Heart right ventricle (tissue), 16 donors: ENCODE data around the gene MID1. TPM values are rescaled to one million over a fixed set of nuclear protein-coding genes. Genes with fewer than 3 reads are reported as not detected.
A peak's percentile ranks its signal among the peaks of the same experiment; 100 is the strongest.
"Not testable (repeated sequence)": the region's sequence is repeated elsewhere in the genome, so short reads cannot be mapped to it uniquely, and the experiment has no call there.

ENCODE experiments used
- ATAC-seq, 8 donors: fragments of 200-7000 bp; cut with Tn5 transposase; one replicate each; pipeline ENCODE4 v1.9.1; 2020; ENCODE audit warnings: mild to moderate bottlenecking in 8 of 8, moderate library complexity in 8 of 8, moderate number of reproducible peaks in 1 of 8
- DNase-seq, 2 donors: peaks; one replicate each; pipeline ENCODE4 v3.0.0-alpha.2; 2020
- H3K27ac ChIP-seq, 10 donors: fragments of 200-600 bp; sonication (generic) in 2 of 10; one replicate each; pipeline versions ENCODE4 v1.5.0 to v1.8.0; 2020 to 2022; ENCODE audit warnings: mild to moderate bottlenecking in 3 of 10
- H3K27me3 ChIP-seq, 7 donors: fragments of 200-600 bp; one replicate each; pipeline ENCODE4 v1.8.0; 2021 to 2022; ENCODE audit warnings: mild to moderate bottlenecking in 2 of 7
- H3K36me3 ChIP-seq, 9 donors: fragments of 200-600 bp; sonication (generic) in 1 of 9; one replicate each; pipeline versions ENCODE4 v1.5.0 to v1.8.0; 2020 to 2022; ENCODE audit warnings: mild to moderate bottlenecking in 2 of 9
- H3K4me1 ChIP-seq, 9 donors: fragments of 200-600 bp; sonication (generic) in 1 of 9; one replicate each; pipeline versions ENCODE4 v1.5.0 to v1.8.0; 2020 to 2022; ENCODE audit warnings: mild to moderate bottlenecking in 4 of 9
- H3K4me3 ChIP-seq, 10 donors: fragments of 200-600 bp; sonication (generic) in 2 of 10; one replicate each; pipeline versions ENCODE4 v1.5.0 to v1.8.0; 2020 to 2022; ENCODE audit warnings: mild to moderate bottlenecking in 7 of 10, moderate library complexity in 2 of 10
- H3K9me3 ChIP-seq, 11 donors: fragments of 200-600 bp in 10 of 11; sonication (generic) in 2 of 11; one replicate each; pipeline versions ENCODE4 v1.5.0 to v1.8.0; 2013 to 2022; ENCODE audit warnings: mild to moderate bottlenecking in 2 of 11, control low read depth in 1 of 11, moderate library complexity in 1 of 11
- whole genome bisulfite sequencing, 2 donors: extraction: QIAGEN DNeasy Blood & Tissue Kit; methylation state at CpG; one replicate each; pipeline ENCODE4 v1.1.7; 2013; ENCODE audit warnings: inconsistent platforms in 1 of 2; 5-methylcytosine and 5-hydroxymethylcytosine counted together
- intact Hi-C, 10 donors: fragments of 100-400 bp; cut with DNase I; formaldehyde crosslinking; loops; one replicate each; pipeline versions ENCODE4 v1.11.1 to v1.14.2; 2022
- polyA plus RNA-seq, 2 donors: library from polyadenylated mRNA; stranded (reverse); fragments of 200-250 nt; gene quantifications; one replicate each; pipeline ENCODE4 v1.2.3, GENCODE V29; 2013
- total RNA-seq, 10 donors: library from RNA; stranded (reverse); fragmentation: NEBNext Ultra II Directional in 3 of 10; extraction: Animal tissue kit (Norgen Biotek cat#: 25700) in 3 of 10; gene quantifications; one replicate each; pipeline versions ENCODE4 v1.2.1 to v1.2.4, GENCODE V29; 2021 to 2023
- TF ChIP-seq, protein P1 (sequence below), 9 donors: fragments of 200-600 bp; sonication (generic) in 2 of 9; IDR thresholded peaks; one replicate each; pipeline versions ENCODE4 v1.5.0 to v1.8.0; 2021 to 2022; ENCODE audit warnings: antibody characterized with exemption in 9 of 9, mild to moderate bottlenecking in 5 of 9, moderate library complexity in 1 of 9
- donor health status: Arrhythmogenic right ventricular cardiomyopathy.
- donor health status: ischemic (EF 13 %, LVEDD 7.1; RV severe dilation, severe dysfunction).
- donor health status: healthy with polysubstance abuse.
- donor health status: DM: no; HTN: yes; CAD: no.
- donor health status: DM: no; HTN: no; CAD: no.
- donor health status: ischemic (EF 25% LVEDD 6.9; RV normal size, moderate dysfunction).
- donor health status: ischemic (EF 25% LVEDD 5.7; RV mildly dilated, moderate dysfunction).
- donor health status: healthy.
- donor health status: DM: yes; HTN: yes; CAD: no.
- donor health status: Ischemic cardiomyopathy.
- donor health status: ischemic (EF 35%, LVEDD 5.7; RV mildly dilated, moderate dysfunction).
- donor health status: nonischemic (EF 11% LVEDD 7.7; RV severe dilation, severe dysfunction).
- donor health status: DM: yes; HTN: yes; CAD: no.
- donor health status: PGD.
- donor health status: ischemic (EF 29% LVEDD 5.4; RV normal size, mild dysfunction).
- donor health status: nonischemic (EF 23%, LVEDD 6.1; RV moderate dilation, normal function).

The MID1 gene
- total and polyA plus RNA-seq, 12 donors: 1.4 to 22.6 (median 7.2) TPM

DNA sequence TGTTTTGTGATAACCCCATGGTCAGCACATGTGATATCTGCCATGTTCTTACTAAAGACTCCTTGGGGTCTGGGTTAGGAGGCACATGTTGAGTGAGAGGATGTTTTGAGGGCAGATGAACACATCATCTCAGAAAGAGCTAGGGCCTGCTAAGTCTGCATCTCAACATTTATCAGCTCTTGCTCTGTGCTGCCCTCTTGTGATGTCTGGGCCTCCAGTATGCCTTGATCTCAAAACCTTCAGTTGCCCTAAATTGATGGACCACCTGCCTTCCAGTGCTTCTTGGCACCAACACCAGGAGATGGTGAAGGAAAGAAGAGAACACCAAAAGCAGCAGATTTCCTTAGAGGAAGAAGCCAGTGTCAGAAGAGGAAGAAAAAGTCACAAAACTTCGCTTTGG lies 22.5 kb downstream of the MID1 start:
- 62 to 63% methylated on average over 1 of the region's 1 CpG for WGBS, 2 donors
- TF ChIP-seq, protein P1, sequence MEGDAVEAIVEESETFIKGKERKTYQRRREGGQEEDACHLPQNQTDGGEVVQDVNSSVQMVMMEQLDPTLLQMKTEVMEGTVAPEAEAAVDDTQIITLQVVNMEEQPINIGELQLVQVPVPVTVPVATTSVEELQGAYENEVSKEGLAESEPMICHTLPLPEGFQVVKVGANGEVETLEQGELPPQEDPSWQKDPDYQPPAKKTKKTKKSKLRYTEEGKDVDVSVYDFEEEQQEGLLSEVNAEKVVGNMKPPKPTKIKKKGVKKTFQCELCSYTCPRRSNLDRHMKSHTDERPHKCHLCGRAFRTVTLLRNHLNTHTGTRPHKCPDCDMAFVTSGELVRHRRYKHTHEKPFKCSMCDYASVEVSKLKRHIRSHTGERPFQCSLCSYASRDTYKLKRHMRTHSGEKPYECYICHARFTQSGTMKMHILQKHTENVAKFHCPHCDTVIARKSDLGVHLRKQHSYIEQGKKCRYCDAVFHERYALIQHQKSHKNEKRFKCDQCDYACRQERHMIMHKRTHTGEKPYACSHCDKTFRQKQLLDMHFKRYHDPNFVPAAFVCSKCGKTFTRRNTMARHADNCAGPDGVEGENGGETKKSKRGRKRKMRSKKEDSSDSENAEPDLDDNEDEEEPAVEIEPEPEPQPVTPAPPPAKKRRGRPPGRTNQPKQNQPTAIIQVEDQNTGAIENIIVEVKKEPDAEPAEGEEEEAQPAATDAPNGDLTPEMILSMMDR (IDR thresholded peaks at IDR 0.05): peak in 8 of 9 donors; percentile 8 to 58 (median 45)
- no peak overlapping the region for H3K4me3 ChIP-seq
- H3K27me3 ChIP-seq: no peaks in the 10 kb centered on the region
- ATAC-seq (peak in 4 of 8 donors; percentile 45 to 60 (median 48)), DNase-seq (no peak)
- intact Hi-C loops: loop anchor here in 1 of 10 donors (5.0 kb wide), 1 partner anchor 116 kb away; no protein-coding TSS in a partner anchor
- peaks cover 0 to 10% (median 0%) of the 10 kb centered on the region in 9 donors for H3K4me1 ChIP-seq
- H3K9me3 ChIP-seq: no peaks in the 10 kb centered on the region
- H3K27ac ChIP-seq: peak overlapping the region in 5 of 10 donors; percentile 39 to 53 (median 48)
- H3K36me3 ChIP-seq: no peaks in the 10 kb centered on the region

DNA sequence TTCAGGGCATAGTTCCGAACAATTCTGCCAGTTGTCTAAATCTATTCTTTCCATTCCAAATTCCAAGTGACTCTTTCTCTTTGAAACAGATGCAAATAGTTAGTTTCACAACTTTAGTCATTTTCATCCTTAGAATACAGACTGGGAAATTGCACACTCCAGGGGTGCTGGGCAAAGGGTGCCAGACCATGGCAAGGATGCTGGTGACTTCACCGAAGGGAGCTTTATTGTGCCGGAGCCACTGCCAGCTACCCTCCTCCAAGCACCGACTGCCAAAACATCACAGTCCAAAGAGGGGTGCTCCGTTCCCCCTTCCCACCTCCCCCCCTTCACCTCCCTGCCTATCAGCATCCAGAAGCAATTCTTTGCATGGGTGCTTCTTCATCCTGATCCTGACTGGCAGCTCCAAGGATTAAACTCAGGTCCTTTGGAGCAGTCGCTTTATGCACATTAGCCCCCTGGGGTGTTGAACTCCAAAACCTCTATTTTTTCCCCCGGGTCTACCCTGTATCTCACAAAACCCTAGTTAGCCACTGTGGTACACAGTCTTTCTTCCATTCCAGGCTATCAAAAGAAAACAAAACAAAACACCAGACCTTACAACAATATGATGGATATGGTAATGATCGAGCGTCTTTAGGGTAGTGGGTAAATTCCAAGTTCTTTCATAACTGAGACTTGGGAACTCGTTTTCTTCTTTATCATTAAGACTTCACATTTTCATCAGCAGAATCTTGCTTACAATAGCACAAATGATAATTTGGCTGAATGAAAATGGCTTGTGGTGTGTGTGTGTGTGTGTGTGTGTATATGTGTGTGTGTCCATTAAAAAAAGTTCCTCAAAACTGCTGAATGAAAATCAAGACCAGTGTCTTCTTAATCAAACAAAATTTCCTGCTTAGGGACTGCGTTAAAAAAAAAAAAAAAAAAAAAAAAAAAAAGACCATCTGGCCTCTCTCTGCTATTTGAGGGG lies 28.7 kb downstream of the MID1 start:
- intact Hi-C loops: no loop called here
- no peaks in the 10 kb centered on the region for H3K27me3 ChIP-seq
- TF ChIP-seq, protein P1 (IDR thresholded peaks at IDR 0.05): no peak
- H3K27ac ChIP-seq: no peak overlapping the region
- no peaks in the 10 kb centered on the region for H3K36me3 ChIP-seq
- no peak overlapping the region for H3K4me3 ChIP-seq
- H3K9me3 ChIP-seq: no peaks in the 10 kb centered on the region
- WGBS, 2 donors: 62 to 74% methylated on average over 11 of the region's 11 CpGs
- DNase-seq: no peak
- no peak for ATAC-seq
- H3K4me1 ChIP-seq: no peaks in the 10 kb centered on the region

DNA sequence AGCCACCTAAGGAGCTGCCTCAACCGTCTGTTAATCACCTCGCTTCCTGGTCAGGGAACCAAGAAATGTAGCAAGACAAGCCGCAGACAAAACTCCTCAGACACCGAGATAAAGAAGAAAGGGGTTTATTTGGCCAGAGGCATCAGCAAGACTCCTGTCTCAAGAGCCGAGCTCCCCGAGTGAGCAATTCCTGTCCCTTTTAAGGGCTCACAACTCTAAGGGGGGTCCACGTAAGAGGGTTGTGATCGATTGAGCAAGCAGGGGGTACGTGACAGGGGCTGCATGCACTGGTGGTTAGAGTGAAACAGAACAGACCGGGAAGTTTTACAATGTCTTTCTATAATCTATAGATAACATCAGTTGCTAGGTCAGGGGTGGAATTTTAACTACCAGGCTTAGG lies 30.6 kb downstream of the MID1 start:
- H3K9me3 ChIP-seq, H3K27me3 ChIP-seq, H3K36me3 ChIP-seq, H3K4me1 ChIP-seq, ATAC-seq, H3K27ac ChIP-seq, H3K4me3 ChIP-seq, DNase-seq, intact Hi-C loops: not testable (repeated sequence)
- 83% methylated on average over 10 of the region's 10 CpGs for WGBS, 2 donors

DNA sequence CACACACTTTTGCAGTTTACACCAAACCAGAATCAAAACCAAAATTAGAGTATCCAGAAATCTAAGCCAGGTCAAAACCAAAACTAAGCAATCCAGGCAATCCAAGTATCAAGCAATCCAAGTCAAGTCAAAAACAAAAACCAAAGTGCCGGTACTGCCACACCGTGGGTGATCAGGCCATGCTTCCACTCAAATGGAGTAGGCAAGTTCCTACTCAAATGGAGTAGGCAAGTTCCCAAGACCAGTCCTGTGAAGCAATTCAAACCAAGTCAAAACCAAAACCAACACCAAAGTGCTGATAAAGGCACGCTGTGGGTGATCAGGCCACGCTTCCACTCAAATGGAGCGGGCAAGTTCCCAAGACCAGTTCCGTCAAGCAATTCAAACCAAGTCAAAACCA lies 31.3 kb downstream of the MID1 start:
- TF ChIP-seq, protein P1 (IDR thresholded peaks at IDR 0.05): no peak
- H3K9me3 ChIP-seq: peaks cover 0 to 15% (median 0%) of the 10 kb centered on the region in 11 donors
- H3K27ac ChIP-seq: no peak overlapping the region
- no peak overlapping the region for H3K4me3 ChIP-seq
- H3K36me3 ChIP-seq: no peaks in the 10 kb centered on the region
- WGBS, 2 donors: 82 to 94% methylated on average over 6 of the region's 6 CpGs
- H3K4me1 ChIP-seq: no peaks in the 10 kb centered on the region
- intact Hi-C loops: no loop called here
- no peaks in the 10 kb centered on the region for H3K27me3 ChIP-seq
- no peak for ATAC-seq
- DNase-seq: no peak

DNA sequence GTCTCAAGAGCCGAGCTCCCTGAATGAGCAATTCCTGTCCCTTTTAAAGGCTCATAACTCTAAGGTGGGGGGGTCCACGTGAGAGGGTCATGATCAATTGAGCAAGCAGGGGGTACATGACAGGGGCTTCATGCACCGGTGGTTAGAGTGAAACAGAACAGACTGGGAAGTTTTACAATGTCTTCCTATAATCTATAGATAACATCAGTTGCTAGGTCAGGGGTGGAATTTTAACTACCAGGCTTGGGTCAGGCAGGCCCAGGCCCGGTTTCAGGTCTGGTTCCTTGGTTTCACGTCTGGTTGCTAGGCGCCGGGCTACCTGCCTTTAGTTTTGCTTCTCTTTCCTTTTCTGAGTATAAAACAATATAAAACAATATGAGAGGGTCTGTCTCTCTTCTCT lies 35.5 kb downstream of the MID1 start:
- H3K4me3 ChIP-seq, H3K27ac ChIP-seq, intact Hi-C loops, DNase-seq, ATAC-seq, H3K4me1 ChIP-seq, H3K36me3 ChIP-seq, H3K27me3 ChIP-seq: not testable (repeated sequence)
- H3K9me3 ChIP-seq: peaks cover 0 to 28% (median 0%) of the 10 kb centered on the region in 11 donors
- WGBS, 2 donors: 90 to 94% methylated on average over 7 of the region's 7 CpGs
